ENCODE measurements around the gene UBE3A.

The UBE3A gene

GRCh38 chr15:25402342-25402741 lies 36.5 kb downstream of the UBE3A start:
- no peak for DNase-seq

- DNase-seq: no peak
These were observed 37.3 kb downstream of the UBE3A start for GRCh38 chr15:25401501-25401900.

- no peak for DNase-seq
These were observed 41.7 kb downstream of the UBE3A start for GRCh38 chr15:25397100-25397499.

GRCh38 chr15:25394898-25395297 lies 43.9 kb downstream of the UBE3A start:
- DNase-seq: no peak

- no peak for DNase-seq
These were observed 46.0 kb downstream of the UBE3A start for GRCh38 chr15:25392806-25393205.

- DNase-seq: no peak
These were observed 46.7 kb downstream of the UBE3A start for GRCh38 chr15:25391971-25392721.

- DNase-seq: no peak
These were observed 52.8 kb downstream of the UBE3A start for GRCh38 chr15:25385986-25386385.

- no peak for DNase-seq
These were observed 57.2 kb downstream of the UBE3A start for GRCh38 chr15:25381579-25381978.

- no peak for DNase-seq
These were observed 60.3 kb downstream of the UBE3A start for GRCh38 chr15:25378501-25378901.

- no peak for DNase-seq
These were observed 63.3 kb downstream of the UBE3A start for GRCh38 chr15:25375557-25375956.

- no peak for DNase-seq
These were observed 64.7 kb downstream of the UBE3A start for GRCh38 chr15:25374143-25374542.

GRCh38 chr15:25372298-25372697 lies 66.5 kb downstream of the UBE3A start:
- DNase-seq: no peak

GRCh38 chr15:25368850-25369249 lies 70.0 kb downstream of the UBE3A start:
- DNase-seq: no peak

- DNase-seq: no peak
These were observed 72.8 kb downstream of the UBE3A start for GRCh38 chr15:25366058-25366457.

- DNase-seq: no peak
These were observed 76.3 kb downstream of the UBE3A start for GRCh38 chr15:25362545-25362944.

GRCh38 chr15:25347707-25348106 lies 91.1 kb downstream of the UBE3A start:
- DNase-seq: no peak

GRCh38 chr15:25346371-25346770 lies 92.5 kb downstream of the UBE3A start:
- DNase-seq: no peak

- DNase-seq: no peak
These were observed 92.9 kb downstream of the UBE3A start for GRCh38 chr15:25345943-25346342.

- no peak for DNase-seq
These were observed 96.2 kb downstream of the UBE3A start for GRCh38 chr15:25342629-25343028.

GRCh38 chr15:25339431-25339830 lies 99.4 kb downstream of the UBE3A start:
- no peak for DNase-seq

- DNase-seq: no peak
These were observed 103.5 kb downstream of the UBE3A start for GRCh38 chr15:25335279-25335678.

GRCh38 chr15:25333049-25333448 lies 105.8 kb downstream of the UBE3A start:
- DNase-seq: no peak

GRCh38 chr15:25332306-25332705 lies 106.5 kb downstream of the UBE3A start:
- no peak for DNase-seq

- DNase-seq: no peak
These were observed 107.0 kb downstream of the UBE3A start for GRCh38 chr15:25331860-25332259.

- DNase-seq: no peak
These were observed 107.4 kb downstream of the UBE3A start for GRCh38 chr15:25331404-25331803.
